Measurements from ENCODE around the gene IDE. TPM values are rescaled to one million over a fixed set of nuclear protein-coding genes. Genes with fewer than 3 reads are reported as not detected.

The IDE gene
- total and polyA plus RNA-seq, 9 of the 15 experiments (the other 6 are each of a cell fraction or from before 2014, with no cell fraction given): 10.2 to 50.6 (median 33.2) TPM

DNA sequence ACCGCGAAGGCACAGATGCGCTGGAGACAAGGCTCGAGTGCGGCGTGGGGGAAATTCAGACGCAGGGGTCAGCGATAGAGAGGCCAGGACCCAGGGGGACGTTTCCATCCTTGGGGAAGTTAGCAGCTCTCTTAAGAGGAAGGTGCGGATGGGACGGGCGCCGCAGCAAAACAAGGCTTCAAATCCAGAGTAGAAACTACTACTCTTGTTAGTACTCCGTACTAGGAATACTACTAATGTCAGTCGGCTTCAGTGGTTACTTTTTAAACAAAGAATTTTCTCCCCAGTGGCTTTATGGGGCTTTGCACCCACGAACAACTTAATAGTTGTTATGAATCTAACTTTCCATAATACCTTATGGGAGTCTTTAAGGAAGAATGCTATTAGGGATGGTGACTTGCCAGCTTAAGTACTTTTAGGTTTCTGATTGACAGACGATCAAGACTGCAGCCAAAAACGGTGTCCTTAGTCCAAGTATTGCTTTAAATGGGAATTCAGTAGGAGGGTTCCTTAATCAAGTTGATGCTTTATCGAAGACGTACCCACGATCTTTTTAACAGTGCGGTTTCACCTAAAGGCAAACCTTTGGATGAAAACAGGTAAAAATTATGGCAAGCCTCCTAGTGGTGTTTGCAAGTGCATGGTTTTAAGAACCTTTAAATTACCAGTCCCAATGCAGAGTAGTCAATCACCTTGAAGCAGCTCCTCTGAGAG lies 812 bp upstream of the IDE start:
- H3K9me3 ChIP-seq (replicated peaks; ENCODE audit: control insufficient read depth, insufficient read depth, low read depth, low read length): no peaks in the 10 kb centered on the region
- no TSS peak for BruUV-seq (replicated peaks)
- intact Hi-C loops (cut with micrococcal nuclease) (loop anchor here (1.0 to 10.0 kb wide), 2 partner anchors 57 to 190 kb away; no protein-coding TSS in a partner anchor), in situ Hi-C loops (cut with MboI) (loop anchor here (10.0 kb wide), 1 partner anchor 60 kb away; no protein-coding TSS in a partner anchor)
- peak; percentile 76 for FAIRE-seq
- no peaks in the 10 kb centered on the region for H3K27me3 ChIP-seq (ENCODE audit: control insufficient read depth in 2 of 2, insufficient read depth in 2 of 2, low read length in 2 of 2)
- peak overlapping the region; percentile 98 for H2AFZ ChIP-seq (ENCODE audit: low read depth, low read length)
- no peak for ATAC-seq
- CTCF ChIA-PET (ENCODE audit: low intra/inter-chr PET ratio): interaction anchor here (0.5 to 2.6 kb wide), 3 partner anchors 27 to 60 kb away, joined by 3 to 17 read pairs (median 3); no protein-coding TSS in a partner anchor
- peaks cover 57% of the 10 kb centered on the region for H3K79me2 ChIP-seq (ENCODE audit: control insufficient read depth, insufficient read depth, low read length)
- H3K4me2 ChIP-seq (ENCODE audit: insufficient read depth, low read length): peak overlapping the region; percentile 95
- H3K36me3 ChIP-seq (ENCODE audit: control insufficient read depth, insufficient read depth, low read length): peaks cover 15% of the 10 kb centered on the region
- H4K20me1 ChIP-seq (replicated peaks; ENCODE audit: control insufficient read depth, insufficient read depth, low read length): peaks cover 17% of the 10 kb centered on the region
- H3K9me1 ChIP-seq (ENCODE audit: control insufficient read depth, insufficient read depth, low read length): no peaks in the 10 kb centered on the region
- POLR2A ChIA-PET: interaction anchor here (0.7 to 2.5 kb wide), 4 partner anchors 9 to 30 kb away, joined by 3 to 14 read pairs (median 3); no protein-coding TSS in a partner anchor
- DNase-seq (ENCODE audit: extremely low read depth in 1 of 4, low spot score in 3 of 4): no peak
- peaks cover 9 to 14% of the 10 kb centered on the region in 2 experiments; a peak in 4 of 5 replicates for H3K4me1 ChIP-seq (replicated peaks in 1 of 2; ENCODE audit: control insufficient read depth in 2 of 2, insufficient read depth in 2 of 2, low read length in 2 of 2)
- H3K9ac ChIP-seq (ENCODE audit: insufficient read depth in 1 of 2, low read depth in 2 of 2, low read length in 2 of 2): peak overlapping the region; percentile 97 to 98
- H3K4me3 ChIP-seq: peak overlapping the region; percentile 87
- 3% methylated on average over 22 of the region's 22 CpGs for WGBS (ENCODE audit: insufficient coverage, low coverage, missing lambda C conversion rate)
- H3K27ac ChIP-seq (ENCODE audit: extremely low read depth, low read depth, low read length): peak overlapping the region; percentile 97
- TF ChIP-seq, protein P1, sequence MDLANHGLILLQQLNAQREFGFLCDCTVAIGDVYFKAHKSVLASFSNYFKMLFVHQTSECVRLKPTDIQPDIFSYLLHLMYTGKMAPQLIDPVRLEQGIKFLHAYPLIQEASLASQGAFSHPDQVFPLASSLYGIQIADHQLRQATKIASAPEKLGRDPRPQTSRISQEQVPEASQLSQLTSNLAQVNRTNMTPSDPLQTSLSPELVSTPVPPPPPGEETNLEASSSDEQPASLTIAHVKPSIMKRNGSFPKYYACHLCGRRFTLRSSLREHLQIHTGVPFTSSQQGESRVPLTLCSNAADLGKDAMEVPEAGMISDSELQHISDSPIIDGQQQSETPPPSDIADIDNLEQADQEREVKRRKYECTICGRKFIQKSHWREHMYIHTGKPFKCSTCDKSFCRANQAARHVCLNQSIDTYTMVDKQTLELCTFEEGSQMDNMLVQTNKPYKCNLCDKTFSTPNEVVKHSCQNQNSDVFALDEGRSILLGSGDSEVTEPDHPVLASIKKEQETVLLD (IDR thresholded peaks at IDR 0.05): no peak
- TF ChIP-seq MIER1 (IDR thresholded peaks at IDR 0.05; ENCODE audit: low read depth) (no peak), PCBP2 (IDR thresholded peaks at IDR 0.05; ENCODE audit: low read depth, low read length, poor library complexity, severe bottlenecking) (no peak), ATF1 (CRISPR knock-in tag; IDR thresholded peaks at IDR 0.05) (no peak), ATF1 (tag; IDR thresholded peaks at IDR 0.05) (peak; percentile 35; the same call in 1 of the 2 replicates), EP400 (IDR thresholded peaks at IDR 0.05) (no peak), SMARCA5 (IDR thresholded peaks at IDR 0.05) (no peak), JUND (IDR thresholded peaks at IDR 0.05; ENCODE audit: borderline replicate concordance, low read depth, low read length) (no peak), JUND (tag; IDR thresholded peaks at IDR 0.05; ENCODE audit: borderline replicate concordance, low read depth, low read length) (no peak), SMAD3 (CRISPR knock-in tag; conservative IDR thresholded peaks at IDR 0.05) (no peak), MAFF (IDR thresholded peaks at IDR 0.05; ENCODE audit: low read length) (no peak)
- TF ChIP-seq, protein P2, sequence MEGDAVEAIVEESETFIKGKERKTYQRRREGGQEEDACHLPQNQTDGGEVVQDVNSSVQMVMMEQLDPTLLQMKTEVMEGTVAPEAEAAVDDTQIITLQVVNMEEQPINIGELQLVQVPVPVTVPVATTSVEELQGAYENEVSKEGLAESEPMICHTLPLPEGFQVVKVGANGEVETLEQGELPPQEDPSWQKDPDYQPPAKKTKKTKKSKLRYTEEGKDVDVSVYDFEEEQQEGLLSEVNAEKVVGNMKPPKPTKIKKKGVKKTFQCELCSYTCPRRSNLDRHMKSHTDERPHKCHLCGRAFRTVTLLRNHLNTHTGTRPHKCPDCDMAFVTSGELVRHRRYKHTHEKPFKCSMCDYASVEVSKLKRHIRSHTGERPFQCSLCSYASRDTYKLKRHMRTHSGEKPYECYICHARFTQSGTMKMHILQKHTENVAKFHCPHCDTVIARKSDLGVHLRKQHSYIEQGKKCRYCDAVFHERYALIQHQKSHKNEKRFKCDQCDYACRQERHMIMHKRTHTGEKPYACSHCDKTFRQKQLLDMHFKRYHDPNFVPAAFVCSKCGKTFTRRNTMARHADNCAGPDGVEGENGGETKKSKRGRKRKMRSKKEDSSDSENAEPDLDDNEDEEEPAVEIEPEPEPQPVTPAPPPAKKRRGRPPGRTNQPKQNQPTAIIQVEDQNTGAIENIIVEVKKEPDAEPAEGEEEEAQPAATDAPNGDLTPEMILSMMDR (IDR thresholded peaks at IDR 0.05 in 2 of 3, conservative IDR thresholded peaks at IDR 0.05 in 1 of 3; ENCODE audit: insufficient read depth in 2 of 3, low read depth in 1 of 3, low read length in 3 of 3): peak in 2 of 3 experiments; percentile 7 to 14; a peak in 2 of 6 replicates
- TF ChIP-seq, protein P3, sequence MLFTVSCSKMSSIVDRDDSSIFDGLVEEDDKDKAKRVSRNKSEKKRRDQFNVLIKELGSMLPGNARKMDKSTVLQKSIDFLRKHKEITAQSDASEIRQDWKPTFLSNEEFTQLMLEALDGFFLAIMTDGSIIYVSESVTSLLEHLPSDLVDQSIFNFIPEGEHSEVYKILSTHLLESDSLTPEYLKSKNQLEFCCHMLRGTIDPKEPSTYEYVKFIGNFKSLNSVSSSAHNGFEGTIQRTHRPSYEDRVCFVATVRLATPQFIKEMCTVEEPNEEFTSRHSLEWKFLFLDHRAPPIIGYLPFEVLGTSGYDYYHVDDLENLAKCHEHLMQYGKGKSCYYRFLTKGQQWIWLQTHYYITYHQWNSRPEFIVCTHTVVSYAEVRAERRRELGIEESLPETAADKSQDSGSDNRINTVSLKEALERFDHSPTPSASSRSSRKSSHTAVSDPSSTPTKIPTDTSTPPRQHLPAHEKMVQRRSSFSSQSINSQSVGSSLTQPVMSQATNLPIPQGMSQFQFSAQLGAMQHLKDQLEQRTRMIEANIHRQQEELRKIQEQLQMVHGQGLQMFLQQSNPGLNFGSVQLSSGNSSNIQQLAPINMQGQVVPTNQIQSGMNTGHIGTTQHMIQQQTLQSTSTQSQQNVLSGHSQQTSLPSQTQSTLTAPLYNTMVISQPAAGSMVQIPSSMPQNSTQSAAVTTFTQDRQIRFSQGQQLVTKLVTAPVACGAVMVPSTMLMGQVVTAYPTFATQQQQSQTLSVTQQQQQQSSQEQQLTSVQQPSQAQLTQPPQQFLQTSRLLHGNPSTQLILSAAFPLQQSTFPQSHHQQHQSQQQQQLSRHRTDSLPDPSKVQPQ (CRISPR knock-in tag; IDR thresholded peaks at IDR 0.05; ENCODE audit: borderline replicate concordance): no peak
- TF ChIP-seq, protein P4, sequence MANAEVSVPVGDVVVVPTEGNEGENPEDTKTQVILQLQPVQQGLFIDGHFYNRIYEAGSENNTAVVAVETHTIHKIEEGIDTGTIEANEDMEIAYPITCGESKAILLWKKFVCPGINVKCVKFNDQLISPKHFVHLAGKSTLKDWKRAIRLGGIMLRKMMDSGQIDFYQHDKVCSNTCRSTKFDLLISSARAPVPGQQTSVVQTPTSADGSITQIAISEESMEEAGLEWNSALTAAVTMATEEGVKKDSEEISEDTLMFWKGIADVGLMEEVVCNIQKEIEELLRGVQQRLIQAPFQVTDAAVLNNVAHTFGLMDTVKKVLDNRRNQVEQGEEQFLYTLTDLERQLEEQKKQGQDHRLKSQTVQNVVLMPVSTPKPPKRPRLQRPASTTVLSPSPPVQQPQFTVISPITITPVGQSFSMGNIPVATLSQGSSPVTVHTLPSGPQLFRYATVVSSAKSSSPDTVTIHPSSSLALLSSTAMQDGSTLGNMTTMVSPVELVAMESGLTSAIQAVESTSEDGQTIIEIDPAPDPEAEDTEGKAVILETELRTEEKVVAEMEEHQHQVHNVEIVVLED (CRISPR knock-in tag; IDR thresholded peaks at IDR 0.05): peak; percentile 30; the same call in 1 of the 2 replicates

Measured in K562 (cell line).